C4-2B (cell line): ENCODE results near the gene GPR37L1.

ENCODE experiments used
- CTCF ChIP-seq: fragments of 450-650 bp; conservative IDR thresholded peaks from 2 replicates; pipeline ENCODE4 v1.5.1; 2017; ENCODE audit warnings: mild to moderate bottlenecking
- ZFX ChIP-seq: fragments of 450-650 bp; IDR thresholded peaks from 2 replicates; pipeline ENCODE4 v1.6.1; 2017

DNA sequence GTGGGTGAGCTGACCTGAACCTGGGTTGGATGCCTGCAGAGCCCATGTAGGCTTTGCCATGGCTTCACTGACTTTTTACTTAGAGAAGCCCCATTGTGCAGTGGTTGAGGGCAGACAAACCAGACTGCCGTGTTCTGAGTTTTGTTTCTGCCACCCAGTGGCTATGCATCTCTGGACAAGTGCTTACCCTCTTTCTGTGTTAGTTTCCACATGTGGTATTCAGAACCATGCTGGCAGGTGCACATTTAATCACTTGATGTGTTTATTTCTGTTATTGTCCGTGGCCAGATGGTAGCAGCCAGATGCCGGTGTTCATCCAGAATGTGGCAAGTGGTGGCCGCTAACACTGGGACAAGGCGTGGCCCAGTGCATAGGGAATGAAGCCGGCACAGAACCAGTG lies 48.0 kb downstream of the GPR37L1 start:
- TF ChIP-seq CTCF (no peak), ZFX (no peak)
